GM19372 (cell line): ENCODE results near the gene ATP5ME.
"Not testable (repeated sequence)": the region's sequence is repeated elsewhere in the genome, so short reads cannot be mapped to it uniquely, and the experiment has no call there.

ENCODE experiments used
- ATAC-seq: cut with Tn5 transposase; IDR thresholded peaks from one replicate; pipeline ENCODE4 v1.9.1; 2021; ENCODE audit warnings: mild to moderate bottlenecking, low read depth, moderate library complexity; ENCODE audit not compliant: unreplicated experiment

The ATP5ME gene, protein sequence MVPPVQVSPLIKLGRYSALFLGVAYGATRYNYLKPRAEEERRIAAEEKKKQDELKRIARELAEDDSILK

DNA sequence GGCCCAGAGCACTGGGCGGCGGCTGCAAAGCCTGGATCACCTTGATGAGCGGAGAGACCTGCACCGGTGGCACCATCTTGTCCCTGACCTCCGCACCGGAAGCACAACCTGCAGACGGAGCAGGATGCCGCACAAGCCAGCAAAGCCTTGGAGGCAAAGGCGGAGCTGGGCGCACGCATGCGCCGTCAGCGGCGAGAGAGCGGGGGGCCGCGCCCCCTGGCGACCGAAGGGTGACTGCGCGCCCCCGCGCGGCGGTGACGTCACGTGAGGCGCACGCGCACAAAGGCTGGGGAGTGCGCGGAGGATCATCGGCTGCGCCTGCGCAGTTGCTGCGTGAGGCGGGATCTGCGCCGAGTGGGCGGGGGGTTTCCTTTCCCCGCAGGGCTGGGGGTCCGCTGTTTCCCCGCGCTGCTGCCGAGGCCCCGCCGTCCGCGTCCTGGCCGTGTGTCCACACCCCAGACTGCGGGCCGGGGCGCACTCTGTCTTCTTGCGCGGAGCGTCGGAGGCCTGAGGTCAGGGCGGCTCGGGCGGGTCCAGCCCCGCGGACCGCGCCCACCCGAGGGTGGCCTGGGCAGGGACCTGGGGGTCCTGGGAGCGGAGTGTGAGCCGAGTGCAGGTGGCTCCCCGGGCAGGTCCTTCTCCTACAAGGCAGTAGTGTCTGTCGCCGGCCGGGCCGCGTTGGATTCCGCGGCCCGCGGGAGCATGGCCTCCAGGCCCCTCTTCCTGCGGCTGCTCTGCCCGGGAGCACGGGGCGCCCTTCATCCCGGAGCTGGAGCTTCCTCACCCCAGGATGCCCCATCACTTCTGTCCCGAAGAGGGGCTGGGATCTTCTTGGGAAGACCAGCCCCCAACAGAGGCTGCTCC, at the start of gene ATP5ME, which contains the start of gene MYL5:
TSS of gene ATP5ME (minus strand) at position 105 of the 864 bp plus-strand sequence. CDS start at position 76, 29 bp downstream.
TSS of gene MYL5 (plus strand) at position 371 of the 864 bp plus-strand sequence. CDS start 3,485 bp downstream, outside the sequence.
- ATAC-seq = peak; percentile 81

DNA sequence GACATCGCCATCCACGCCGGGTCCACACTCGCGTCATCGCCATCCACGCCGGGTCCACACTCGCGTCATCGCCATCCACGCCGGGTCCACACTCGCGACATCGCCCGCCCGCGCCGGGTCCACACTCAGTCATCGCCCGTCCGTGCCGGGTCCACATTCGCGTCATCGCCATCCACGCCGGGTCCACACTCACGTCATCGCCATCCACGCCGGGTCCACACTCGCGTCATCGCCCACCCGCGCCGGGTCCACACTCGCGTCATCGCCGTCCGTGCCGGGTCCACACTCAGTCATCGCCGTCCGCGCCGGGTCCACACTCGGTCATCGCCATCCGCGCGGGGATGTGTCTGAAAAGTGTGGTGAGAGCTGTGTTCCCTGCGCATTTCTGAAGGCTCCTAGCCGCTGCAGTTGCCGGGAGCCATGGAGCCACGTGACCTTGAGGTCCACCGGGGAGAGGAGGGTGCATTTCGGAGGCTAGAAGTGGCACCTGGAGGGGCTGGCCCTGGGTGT, 48.8 kb upstream of the ATP5ME start:
- ATAC-seq = no peak

DNA sequence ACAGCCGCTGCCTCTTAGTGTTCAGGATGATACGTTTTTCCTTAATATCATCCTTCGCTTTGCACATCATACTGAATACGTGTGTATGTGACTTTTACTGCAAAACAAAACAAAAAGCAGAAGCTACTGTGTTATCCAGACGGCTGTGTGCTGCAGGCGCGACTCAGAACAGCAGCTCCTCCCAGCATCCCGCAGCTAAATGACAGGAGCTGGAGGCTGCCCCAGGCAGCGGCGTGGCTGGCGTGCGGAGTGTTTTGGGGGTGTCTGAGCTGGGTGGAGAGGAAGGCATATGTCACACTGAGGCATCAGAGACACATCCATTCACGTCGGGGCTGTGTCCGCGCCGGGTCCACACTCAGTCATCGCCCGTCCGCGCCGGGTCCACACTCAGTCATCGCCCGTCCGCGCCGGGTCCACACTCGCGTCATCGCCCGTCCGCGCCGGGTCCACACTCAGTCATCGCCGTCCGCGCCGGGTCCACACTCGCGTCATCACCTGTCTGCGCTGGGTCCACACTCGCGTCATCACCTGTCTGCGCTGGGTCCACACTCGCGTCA, 48.2 kb upstream of the ATP5ME start:
- no peak for ATAC-seq

DNA sequence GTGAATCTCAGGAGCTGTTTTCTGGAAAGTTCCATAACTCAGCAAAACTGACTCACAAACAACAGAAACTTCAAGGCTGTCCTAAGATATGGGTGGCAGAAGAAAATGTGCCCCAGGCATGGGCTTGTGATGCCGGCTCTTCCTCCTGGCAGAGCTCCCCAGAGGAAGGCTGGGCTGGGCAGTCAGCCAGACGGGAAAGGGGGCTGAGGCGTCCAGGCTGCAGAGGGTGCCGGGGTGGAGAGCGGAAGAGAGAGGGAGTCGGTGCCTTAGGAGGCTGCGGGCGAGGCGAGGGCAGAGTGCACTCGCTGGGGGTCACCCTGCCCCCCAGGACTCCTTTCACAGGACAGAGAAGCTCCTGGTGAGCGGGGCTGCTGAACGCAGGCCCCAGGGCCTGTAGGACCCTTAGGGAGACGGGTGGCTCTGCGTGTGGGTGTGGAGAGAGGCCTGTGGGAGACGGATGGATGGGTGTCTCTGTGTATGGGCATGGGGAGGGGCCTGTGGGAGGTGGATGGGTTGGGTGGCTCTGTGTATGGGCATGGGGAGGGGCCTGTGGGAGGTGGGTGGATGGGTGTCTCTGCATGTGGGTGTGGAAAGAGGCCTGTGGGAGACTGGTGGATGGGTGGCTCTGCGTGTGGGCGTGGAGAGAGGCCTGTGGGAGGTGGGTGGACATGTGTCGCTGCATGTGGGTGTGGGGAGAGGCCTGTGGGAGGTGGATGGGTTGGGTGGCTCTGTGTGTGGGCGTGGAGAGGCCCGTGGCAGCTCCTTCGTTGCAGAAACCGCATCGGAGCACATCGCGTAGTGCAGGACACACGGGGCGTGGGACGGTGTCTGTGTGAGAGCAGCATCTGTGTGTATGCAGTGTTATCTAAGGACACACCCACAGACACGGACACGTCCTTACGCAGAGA, 47.4 kb upstream of the ATP5ME start:
- no peak for ATAC-seq

DNA sequence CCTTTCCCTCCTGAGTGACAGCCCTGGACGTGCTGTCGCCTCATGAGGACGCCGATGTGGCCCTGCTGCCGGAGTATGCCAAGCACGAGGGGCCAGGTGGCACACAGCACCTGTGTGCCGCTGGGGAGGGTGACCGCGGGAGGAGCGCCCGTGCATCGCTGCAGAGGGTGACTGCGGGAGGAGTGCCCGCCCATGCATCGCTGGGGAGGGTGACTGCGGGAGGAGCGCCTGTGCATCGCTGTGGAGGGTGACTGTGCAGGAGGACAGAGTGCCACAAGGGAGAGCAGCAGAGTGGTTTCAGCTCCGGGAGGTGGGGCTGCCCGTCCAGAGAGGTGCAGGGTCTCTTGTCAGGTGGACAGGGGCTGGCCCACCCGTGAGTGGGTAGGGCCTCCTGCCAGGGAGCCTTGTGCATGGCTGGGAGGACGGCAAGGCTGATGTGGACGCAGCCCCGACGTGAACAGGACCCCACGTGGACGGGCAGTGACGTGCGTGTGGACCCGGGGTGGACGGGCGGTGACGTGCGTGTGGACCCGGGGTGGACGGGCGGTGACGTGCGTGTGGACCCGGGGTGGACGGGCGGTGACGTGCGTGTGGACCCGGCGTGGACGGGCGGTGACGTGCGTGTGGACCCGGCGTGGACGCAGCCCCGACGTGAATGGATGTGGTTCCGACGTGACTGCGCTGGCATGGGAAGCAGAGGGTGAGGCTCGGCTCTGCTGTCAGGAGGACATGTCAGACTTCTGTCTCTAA, 46.2 kb upstream of the ATP5ME start:
- no peak for ATAC-seq

- no peak for ATAC-seq
Observed at GRCh38 chr4:718460-718859, 44.4 kb upstream of the ATP5ME start.

DNA sequence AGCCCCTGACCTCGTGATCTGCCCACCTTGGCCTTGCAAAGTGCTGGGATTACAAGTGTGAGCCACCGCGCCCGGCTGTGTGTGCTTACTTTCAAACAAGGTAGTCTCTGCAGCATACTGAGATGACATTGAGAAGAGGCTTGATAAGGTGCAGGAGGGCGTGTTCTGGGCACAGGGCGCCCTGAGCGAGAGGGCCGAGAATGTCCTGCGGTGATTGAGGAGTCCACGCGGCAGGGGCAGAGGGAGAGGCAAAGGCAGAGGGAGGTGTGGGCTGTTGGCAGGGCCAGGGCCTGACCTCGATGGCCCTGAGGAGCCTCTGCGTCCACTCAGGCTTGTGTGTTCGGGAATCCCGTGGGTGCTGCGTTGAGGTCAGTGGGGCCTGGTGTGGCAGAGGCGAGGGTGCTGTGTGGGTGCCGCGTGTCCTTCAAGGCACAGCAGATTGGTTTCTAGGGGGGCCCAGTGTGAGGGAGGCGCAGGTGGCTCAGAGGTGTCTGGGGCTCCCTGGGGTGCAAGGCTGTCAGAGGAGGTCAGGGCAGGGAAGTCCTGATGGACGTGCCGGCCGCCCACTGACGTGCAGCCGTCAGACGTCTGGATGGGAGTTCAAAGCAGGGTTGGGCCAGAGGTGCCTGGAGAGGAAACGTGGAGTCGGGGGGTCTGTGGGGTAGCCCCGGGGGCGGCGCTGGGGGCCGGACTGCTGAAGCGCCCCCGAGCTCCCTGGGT, 43.7 kb upstream of the ATP5ME start:
- no peak for ATAC-seq

- no peak for ATAC-seq
Observed at GRCh38 chr4:714087-714486, 40.0 kb upstream of the ATP5ME start.

DNA sequence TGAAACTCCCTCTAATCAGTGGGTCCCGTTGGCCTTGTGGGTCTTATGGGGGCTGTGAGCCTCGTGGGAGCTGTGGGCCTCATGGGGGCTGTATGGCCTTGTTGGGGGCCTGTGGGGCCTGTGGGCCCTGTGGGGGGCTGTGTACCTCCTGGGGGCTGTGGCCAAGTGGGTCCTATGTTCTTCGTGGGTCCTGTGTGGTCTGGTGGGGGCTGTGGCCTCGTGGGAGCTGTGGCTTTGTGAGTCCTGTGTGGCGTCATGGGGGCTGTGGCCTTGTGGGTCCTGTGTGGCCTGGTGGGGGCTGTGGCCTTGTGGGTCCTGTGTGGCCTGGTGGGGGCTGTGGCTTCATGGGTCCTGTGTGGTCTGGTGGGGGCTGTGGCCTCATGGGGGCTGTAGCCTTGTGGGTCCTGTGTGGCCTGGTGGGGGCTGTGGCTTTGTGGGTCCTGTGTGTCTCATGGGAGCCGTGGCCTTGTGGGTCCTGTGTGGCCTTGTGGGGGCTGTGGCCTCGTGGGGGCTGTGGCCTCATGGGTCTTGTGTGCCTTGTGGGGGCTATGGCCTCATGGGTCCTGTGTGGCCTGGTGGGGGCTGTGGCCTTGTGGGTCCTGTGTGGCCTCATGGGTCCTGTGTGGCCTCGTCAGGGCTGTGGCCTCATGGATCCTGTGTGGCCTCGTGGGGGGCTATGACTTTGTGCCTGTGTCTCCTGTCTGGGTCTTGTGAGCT, 39.0 kb upstream of the ATP5ME start:
- ATAC-seq = no peak

DNA sequence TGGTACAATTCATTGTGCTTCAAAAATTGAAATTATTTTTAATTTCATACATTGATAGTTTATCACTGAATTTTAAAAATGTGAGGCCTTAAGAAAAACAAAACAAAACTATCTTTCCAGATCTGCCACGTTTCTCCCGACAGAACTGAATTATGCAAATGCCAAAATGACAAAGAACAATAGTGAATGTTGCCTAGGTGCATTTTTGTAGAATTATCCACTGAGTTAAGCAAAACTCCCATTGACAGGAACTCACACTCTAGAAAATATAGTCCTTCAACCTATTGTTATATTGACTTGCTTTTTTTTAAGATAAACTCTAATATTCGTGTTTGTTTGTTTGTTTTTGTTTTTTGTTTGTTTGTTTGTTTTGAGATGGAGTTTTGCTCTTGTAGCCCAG, 38.0 kb upstream of the ATP5ME start:
- ATAC-seq = no peak

DNA sequence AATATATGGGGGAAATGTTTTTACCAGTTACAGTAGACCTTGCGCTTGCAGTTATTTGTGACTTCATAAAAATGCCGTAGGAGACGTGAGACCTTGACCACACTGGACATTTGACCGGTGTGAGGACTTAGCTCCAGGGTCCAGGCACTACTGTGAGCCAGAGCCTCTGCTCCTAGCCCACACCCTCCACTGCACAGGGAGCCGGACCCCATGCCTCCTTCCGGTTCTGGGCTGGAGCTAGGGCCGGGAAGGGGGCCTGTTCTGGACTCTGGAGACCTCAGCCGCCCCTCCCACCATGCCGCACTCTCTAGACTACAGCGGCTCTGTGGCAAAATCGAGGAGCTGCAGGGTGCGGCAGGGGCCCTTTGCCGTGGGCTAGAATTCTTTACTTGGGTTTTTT, 36.8 kb upstream of the ATP5ME start:
- ATAC-seq = no peak

DNA sequence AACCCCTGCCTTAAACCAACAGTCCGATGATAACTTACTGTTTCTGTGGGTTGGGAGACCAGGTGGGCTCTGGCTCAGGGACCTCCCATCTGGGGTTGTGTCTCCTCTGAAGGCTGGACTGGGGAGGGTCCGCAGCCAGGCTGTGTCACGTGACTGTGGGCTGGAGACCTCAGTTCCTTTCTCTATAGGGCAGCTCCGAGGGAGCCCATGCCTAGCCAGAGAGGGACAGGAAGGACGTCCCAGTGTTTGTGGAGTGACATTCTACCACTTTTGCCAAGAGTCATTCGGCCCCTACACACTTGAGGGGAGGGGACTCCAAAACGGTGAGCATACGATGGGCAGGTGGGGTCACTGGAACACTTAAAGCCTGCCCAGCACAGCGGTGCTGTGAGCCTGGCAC, 36.0 kb upstream of the ATP5ME start:
- no peak for ATAC-seq

GRCh38 chr4:709348-709747, 35.3 kb upstream of the ATP5ME start:
- ATAC-seq = no peak

GRCh38 chr4:708631-708933, 34.5 kb upstream of the ATP5ME start:
- ATAC-seq = no peak

DNA sequence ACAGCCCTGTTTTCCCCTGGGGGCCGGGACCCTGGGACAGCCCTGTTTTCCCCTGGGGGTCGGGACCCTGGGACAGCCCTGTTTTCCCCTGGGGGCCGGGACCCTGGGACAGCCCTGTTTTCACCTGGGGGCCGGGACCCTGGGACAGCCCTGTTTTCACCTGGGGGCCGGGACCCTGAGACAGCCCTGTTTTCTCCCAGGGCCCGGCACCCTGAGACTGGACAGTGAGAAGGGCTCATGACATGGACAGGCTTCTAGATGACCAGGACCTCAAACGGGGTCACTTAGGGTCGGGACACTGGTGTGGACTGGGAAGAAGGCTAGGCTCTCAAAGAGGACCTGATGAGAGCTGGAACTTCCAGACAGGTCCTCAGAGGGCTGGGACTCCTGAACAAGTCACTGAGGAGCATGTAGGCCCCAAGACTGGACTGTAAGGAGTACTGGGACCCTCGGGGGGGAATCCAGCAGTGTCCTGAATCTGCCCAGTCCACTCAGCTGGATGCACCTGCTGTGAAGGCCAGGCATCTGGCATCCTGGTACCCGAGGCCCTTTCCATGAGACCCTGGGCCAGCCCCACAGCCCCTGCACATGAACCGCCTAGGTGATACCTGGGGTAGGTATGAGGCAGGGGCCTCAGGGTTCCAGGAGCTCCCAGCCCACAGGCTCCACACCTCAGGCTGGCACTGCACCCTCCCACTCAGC, 34.0 kb upstream of the ATP5ME start:
- no peak for ATAC-seq

GRCh38 chr4:706834-707598, 32.9 kb upstream of the ATP5ME start:
- no peak for ATAC-seq

- ATAC-seq = not testable (repeated sequence)
Observed at GRCh38 chr4:706083-706633, 32.1 kb upstream of the ATP5ME start.
